ENCODE results near the gene AGPAT3.

AGPAT3 gene

DNA sequence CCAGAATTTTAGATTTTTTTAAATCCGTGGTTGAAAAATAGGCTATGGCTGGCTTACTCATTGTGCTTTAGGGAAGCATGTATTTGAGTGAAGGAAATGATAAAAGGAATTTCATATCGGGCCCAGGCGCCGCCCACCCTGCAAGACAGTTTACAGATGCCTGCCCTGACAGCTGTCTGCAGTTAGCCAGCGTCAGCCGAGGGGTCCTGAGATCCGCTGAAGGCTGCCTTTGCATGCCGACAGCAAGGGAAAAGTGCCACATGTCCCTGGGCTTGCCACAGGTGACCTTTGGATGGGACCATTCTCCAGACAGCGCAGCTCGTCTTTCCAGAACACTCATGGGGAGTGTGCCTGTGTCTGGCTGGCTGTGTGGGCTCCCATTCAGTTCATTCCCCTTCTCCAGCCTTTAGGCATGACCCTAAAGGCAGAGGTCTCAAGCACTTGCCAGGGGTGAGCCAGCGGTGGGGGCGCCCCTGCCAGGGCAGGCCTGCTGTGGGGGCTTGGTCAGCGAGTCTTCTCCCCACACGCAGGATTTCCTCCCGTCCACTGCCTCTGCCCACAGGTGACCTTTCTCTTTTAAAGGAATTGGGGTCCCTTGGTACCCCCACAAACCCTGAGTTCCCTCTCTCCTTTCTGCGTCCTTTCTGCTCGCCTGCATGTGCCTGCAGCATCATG lies 101.0 kb downstream of the AGPAT3 start:
- Histone ChIP-seq H3K36me3 (ENCODE audit: control insufficient read depth in 1 of 2, insufficient read depth in 2 of 2, low read length in 2 of 2) (peaks cover 23 to 55% of the 10 kb centered on the region in 2 donors), H3K27me3 (ENCODE audit: control insufficient read depth in 1 of 2, insufficient read depth in 2 of 2, low read length in 2 of 2) (no peaks in the 10 kb centered on the region), H3K9me3 (ENCODE audit: control insufficient read depth in 1 of 2, low read length in 2 of 2) (no peaks in the 10 kb centered on the region), H3K4me3 (ENCODE audit: low read depth in 1 of 2, low read length in 2 of 2) (no peak overlapping the region), H3K27ac (ENCODE audit: low read depth, low read length) (no peak overlapping the region), H3K9ac (ENCODE audit: low read depth in 1 of 2, low read length in 2 of 2) (no peak overlapping the region), H3K4me1 (ENCODE audit: control insufficient read depth in 1 of 2, insufficient read depth in 2 of 2, low read length in 2 of 2) (no peaks in the 10 kb centered on the region)

DNA sequence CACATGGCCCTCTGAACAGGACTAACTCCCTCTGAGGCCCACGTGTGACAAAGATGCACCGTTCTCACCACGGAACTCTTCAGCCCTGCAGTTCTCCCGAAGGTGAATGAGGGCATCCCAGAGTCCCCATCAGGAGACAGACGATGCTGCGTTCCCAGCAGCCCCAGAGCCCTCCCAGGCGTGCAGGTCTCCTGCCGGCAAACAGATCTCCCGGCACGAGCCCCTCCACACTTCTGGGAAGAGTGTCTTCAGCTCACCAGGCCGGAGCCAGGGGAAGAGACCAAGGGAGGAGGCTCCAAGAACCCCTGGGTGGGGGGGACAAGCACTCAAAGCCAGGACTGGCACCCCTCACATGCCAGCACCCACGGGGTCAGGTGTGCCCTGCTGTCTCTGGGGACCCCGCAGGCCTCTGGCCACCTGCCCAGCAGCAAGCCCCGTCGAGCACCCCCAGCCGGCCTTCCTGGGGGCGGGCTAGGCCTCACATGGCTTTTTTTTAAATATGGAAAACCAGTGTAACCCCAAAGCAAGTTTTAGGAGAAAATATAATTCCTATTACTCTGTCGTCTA lies 102.0 kb downstream of the AGPAT3 start:
- Histone ChIP-seq H3K27me3 (ENCODE audit: control insufficient read depth in 1 of 2, insufficient read depth in 2 of 2, low read length in 2 of 2) (no peaks in the 10 kb centered on the region), H3K9me3 (ENCODE audit: control insufficient read depth in 1 of 2, low read length in 2 of 2) (no peaks in the 10 kb centered on the region), H3K36me3 (ENCODE audit: control insufficient read depth in 1 of 2, insufficient read depth in 2 of 2, low read length in 2 of 2) (peaks cover 26 to 58% of the 10 kb centered on the region in 2 donors), H3K4me1 (ENCODE audit: control insufficient read depth in 1 of 2, insufficient read depth in 2 of 2, low read length in 2 of 2) (no peaks in the 10 kb centered on the region), H3K9ac (ENCODE audit: low read depth in 1 of 2, low read length in 2 of 2) (no peak overlapping the region), H3K27ac (ENCODE audit: low read depth, low read length) (no peak overlapping the region), H3K4me3 (ENCODE audit: low read depth in 1 of 2, low read length in 2 of 2) (no peak overlapping the region)

DNA sequence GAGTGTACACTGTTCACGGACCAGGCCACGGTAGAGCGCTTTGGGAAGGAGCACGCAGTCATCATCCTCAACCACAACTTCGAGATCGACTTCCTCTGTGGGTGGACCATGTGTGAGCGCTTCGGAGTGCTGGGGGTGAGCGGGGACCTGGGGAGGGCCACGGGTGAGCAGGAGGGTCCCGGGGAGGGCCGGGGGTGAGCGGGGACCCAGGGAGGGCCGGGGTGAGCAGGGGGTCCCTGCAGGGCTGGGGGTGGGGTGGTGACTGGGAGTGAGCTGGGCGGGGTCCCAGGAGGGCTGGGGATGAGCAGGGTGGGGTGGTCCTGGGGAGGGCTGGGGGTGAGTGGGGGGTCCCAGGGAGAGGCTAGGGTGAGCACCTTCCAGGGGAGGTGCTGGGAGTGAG lies 103.0 kb downstream of the AGPAT3 start:
- no peaks in the 10 kb centered on the region for H3K4me1 ChIP-seq (ENCODE audit: control insufficient read depth in 1 of 2, insufficient read depth in 2 of 2, low read length in 2 of 2)
- no peaks in the 10 kb centered on the region for H3K9me3 ChIP-seq (ENCODE audit: control insufficient read depth in 1 of 2, low read length in 2 of 2)
- H3K27ac ChIP-seq (ENCODE audit: low read depth, low read length), result no peak overlapping the region
- H3K9ac ChIP-seq (ENCODE audit: low read depth in 1 of 2, low read length in 2 of 2), result no peak overlapping the region
- H3K4me3 ChIP-seq (ENCODE audit: low read depth in 1 of 2, low read length in 2 of 2), result no peak overlapping the region
- H3K27me3 ChIP-seq (ENCODE audit: control insufficient read depth in 1 of 2, insufficient read depth in 2 of 2, low read length in 2 of 2), result no peaks in the 10 kb centered on the region
- peaks cover 26 to 61% of the 10 kb centered on the region in 2 donors for H3K36me3 ChIP-seq (ENCODE audit: control insufficient read depth in 1 of 2, insufficient read depth in 2 of 2, low read length in 2 of 2)

DNA sequence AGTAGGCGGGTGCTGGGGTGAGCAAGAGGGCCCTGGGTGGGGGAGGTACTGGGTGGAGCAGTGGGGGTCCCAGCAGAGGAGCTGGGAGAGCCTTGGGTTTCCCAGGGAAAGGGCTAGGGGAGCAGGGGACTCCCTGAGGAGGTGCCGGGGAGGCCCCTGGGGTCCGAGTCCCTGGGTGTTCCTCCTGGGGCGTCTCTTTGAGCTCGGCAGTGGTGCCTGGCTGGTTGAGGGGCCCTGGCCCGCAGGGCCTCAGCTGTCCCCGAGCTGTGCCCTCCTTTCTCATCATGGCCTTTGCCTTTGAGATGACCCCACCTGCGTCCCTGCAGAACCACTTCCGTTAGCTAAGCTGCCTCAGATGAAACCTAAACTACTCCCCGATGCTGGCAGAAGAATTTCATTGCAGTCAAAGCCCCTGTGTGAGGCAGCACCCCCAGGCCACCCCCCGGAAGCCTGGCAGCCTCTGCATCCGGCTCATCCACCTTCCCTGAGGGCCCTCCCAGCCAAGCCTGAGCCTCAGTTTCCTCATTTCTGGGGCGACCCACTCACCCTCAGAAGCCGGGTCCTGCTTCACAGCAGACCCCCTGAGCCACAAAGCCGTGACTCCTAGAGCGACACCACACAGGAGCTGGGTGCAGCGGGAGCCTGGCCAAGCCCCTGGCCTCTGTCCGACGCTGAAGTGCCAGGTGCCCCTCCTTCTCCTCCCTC lies 103.5 kb downstream of the AGPAT3 start:
- no peaks in the 10 kb centered on the region for H3K27me3 ChIP-seq (ENCODE audit: control insufficient read depth in 1 of 2, insufficient read depth in 2 of 2, low read length in 2 of 2)
- H3K36me3 ChIP-seq (ENCODE audit: control insufficient read depth in 1 of 2, insufficient read depth in 2 of 2, low read length in 2 of 2), result peaks cover 26 to 62% of the 10 kb centered on the region in 2 donors
- no peak overlapping the region for H3K27ac ChIP-seq (ENCODE audit: low read depth, low read length)
- no peak overlapping the region for H3K4me3 ChIP-seq (ENCODE audit: low read depth in 1 of 2, low read length in 2 of 2)
- no peak overlapping the region for H3K9ac ChIP-seq (ENCODE audit: low read depth in 1 of 2, low read length in 2 of 2)
- H3K4me1 ChIP-seq (ENCODE audit: control insufficient read depth in 1 of 2, insufficient read depth in 2 of 2, low read length in 2 of 2), result no peaks in the 10 kb centered on the region
- H3K9me3 ChIP-seq (ENCODE audit: control insufficient read depth in 1 of 2, low read length in 2 of 2), result no peaks in the 10 kb centered on the region

DNA sequence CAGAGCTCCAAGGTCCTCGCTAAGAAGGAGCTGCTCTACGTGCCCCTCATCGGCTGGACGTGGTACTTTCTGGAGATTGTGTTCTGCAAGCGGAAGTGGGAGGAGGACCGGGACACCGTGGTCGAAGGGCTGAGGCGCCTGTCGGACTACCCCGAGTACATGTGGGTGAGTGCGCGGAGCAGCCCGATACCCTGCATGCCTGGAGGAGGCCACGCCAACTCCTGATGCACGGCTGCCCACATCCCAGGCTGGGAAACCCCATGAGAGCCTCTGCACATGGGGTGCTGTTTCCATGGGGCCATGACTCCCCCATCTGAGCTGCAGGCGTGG lies 104.1 kb downstream of the AGPAT3 start:
- H3K36me3 ChIP-seq (ENCODE audit: control insufficient read depth in 1 of 2, insufficient read depth in 2 of 2, low read length in 2 of 2), result peaks cover 26 to 62% of the 10 kb centered on the region in 2 donors

DNA sequence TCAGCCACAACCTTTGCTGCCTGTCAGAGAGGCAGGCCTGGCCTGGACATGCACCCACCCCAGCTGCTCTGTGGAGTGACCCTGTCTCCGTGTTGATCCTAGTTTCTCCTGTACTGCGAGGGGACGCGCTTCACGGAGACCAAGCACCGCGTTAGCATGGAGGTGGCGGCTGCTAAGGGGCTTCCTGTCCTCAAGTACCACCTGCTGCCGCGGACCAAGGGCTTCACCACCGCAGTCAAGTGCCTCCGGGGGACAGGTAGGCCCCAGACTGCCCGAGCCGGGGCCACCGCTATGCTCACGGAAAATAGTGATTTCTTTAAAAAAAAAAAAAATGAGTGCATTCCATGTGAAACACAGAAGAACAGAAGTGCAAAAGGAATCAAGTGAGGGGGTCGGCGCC lies 105.5 kb downstream of the AGPAT3 start:
- Histone ChIP-seq H3K27ac (ENCODE audit: low read depth, low read length) (no peak overlapping the region), H3K4me1 (ENCODE audit: control insufficient read depth in 1 of 2, insufficient read depth in 2 of 2, low read length in 2 of 2) (peaks cover 0 to 6% of the 10 kb centered on the region in 2 donors), H3K27me3 (ENCODE audit: control insufficient read depth in 1 of 2, insufficient read depth in 2 of 2, low read length in 2 of 2) (no peaks in the 10 kb centered on the region), H3K9ac (ENCODE audit: low read depth in 1 of 2, low read length in 2 of 2) (no peak overlapping the region), H3K36me3 (ENCODE audit: control insufficient read depth in 1 of 2, insufficient read depth in 2 of 2, low read length in 2 of 2) (peaks cover 26 to 66% of the 10 kb centered on the region in 2 donors), H3K9me3 (ENCODE audit: control insufficient read depth in 1 of 2, low read length in 2 of 2) (no peaks in the 10 kb centered on the region), H3K4me3 (ENCODE audit: low read depth in 1 of 2, low read length in 2 of 2) (no peak overlapping the region)

More for the DNA sequence above, 104.1 kb downstream of the AGPAT3 start:
- Histone ChIP-seq H3K4me3 (ENCODE audit: low read depth in 1 of 2, low read length in 2 of 2) (no peak overlapping the region), H3K4me1 (ENCODE audit: control insufficient read depth in 1 of 2, insufficient read depth in 2 of 2, low read length in 2 of 2) (no peaks in the 10 kb centered on the region), H3K9me3 (ENCODE audit: control insufficient read depth in 1 of 2, low read length in 2 of 2) (no peaks in the 10 kb centered on the region), H3K9ac (ENCODE audit: low read depth in 1 of 2, low read length in 2 of 2) (no peak overlapping the region), H3K27ac (ENCODE audit: low read depth, low read length) (no peak overlapping the region), H3K27me3 (ENCODE audit: control insufficient read depth in 1 of 2, insufficient read depth in 2 of 2, low read length in 2 of 2) (no peaks in the 10 kb centered on the region)

DNA sequence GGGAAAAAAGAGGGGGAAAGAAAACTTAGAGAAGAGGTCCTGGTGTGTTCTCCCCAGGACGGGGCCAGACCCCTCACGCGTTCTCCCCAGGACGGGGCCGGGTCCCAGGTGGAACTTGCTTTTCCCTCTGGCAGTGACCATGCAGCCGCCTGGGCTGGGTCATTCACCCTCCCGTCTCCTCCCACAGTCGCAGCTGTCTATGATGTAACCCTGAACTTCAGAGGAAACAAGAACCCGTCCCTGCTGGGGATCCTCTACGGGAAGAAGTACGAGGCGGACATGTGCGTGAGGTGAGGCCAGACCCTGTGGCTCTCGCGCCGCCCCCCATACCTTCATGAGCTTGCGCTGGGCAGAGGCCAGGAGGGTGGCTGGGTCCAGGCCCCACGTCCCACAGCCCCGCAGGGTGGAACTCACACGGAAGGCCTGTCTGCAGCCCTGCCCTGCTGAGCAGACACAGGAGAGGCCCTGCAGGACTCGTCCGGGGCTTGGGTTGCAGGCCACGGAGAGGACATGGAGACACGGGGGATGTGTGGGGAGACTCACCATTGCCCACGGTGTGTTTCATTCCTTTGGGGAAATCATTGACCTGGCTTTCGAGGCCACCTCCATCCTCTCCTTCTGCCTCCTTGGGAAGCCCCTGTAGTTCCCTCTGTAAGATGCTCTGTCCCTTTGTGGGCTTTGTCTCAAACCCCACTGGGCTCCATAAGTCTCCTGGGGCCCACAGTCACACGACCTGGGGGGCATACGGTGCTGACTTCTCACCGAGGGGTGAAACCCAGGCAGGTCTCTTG lies 106.4 kb downstream of the AGPAT3 start:
- H3K9me3 ChIP-seq (ENCODE audit: control insufficient read depth in 1 of 2, low read length in 2 of 2), result no peaks in the 10 kb centered on the region
- peaks cover 26 to 64% of the 10 kb centered on the region in 2 donors for H3K36me3 ChIP-seq (ENCODE audit: control insufficient read depth in 1 of 2, insufficient read depth in 2 of 2, low read length in 2 of 2)
- peaks cover 0 to 6% of the 10 kb centered on the region in 2 donors for H3K4me1 ChIP-seq (ENCODE audit: control insufficient read depth in 1 of 2, insufficient read depth in 2 of 2, low read length in 2 of 2)

DNA sequence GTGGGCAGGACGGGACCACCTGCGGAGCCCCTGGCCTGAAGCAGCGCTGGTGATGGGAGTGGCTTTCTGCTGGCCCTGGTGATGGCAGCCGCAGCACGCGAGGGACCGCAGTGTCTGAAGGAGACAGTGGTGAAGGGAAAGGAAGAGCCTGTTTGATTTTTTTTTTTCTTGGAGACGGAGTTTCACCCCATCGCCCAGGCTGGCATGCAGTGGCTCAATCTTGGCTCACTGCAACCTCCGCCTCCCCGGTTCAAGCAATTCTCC lies 106.9 kb downstream of the AGPAT3 start:
- Histone ChIP-seq H3K4me1 (ENCODE audit: control insufficient read depth in 1 of 2, insufficient read depth in 2 of 2, low read length in 2 of 2) (peaks cover 0 to 6% of the 10 kb centered on the region in 2 donors), H3K9ac (ENCODE audit: low read depth in 1 of 2, low read length in 2 of 2) (no peak overlapping the region), H3K27me3 (ENCODE audit: control insufficient read depth in 1 of 2, insufficient read depth in 2 of 2, low read length in 2 of 2) (no peaks in the 10 kb centered on the region), H3K36me3 (ENCODE audit: control insufficient read depth in 1 of 2, insufficient read depth in 2 of 2, low read length in 2 of 2) (peaks cover 23 to 60% of the 10 kb centered on the region in 2 donors), H3K9me3 (ENCODE audit: control insufficient read depth in 1 of 2, low read length in 2 of 2) (no peaks in the 10 kb centered on the region), H3K4me3 (ENCODE audit: low read depth in 1 of 2, low read length in 2 of 2) (no peak overlapping the region), H3K27ac (ENCODE audit: low read depth, low read length) (no peak overlapping the region)

More for the DNA sequence above, 106.4 kb downstream of the AGPAT3 start:
- H3K9ac ChIP-seq (ENCODE audit: low read depth in 1 of 2, low read length in 2 of 2), result no peak overlapping the region
- H3K27ac ChIP-seq (ENCODE audit: low read depth, low read length), result no peak overlapping the region
- H3K4me3 ChIP-seq (ENCODE audit: low read depth in 1 of 2, low read length in 2 of 2), result no peak overlapping the region
- no peaks in the 10 kb centered on the region for H3K27me3 ChIP-seq (ENCODE audit: control insufficient read depth in 1 of 2, insufficient read depth in 2 of 2, low read length in 2 of 2)

DNA sequence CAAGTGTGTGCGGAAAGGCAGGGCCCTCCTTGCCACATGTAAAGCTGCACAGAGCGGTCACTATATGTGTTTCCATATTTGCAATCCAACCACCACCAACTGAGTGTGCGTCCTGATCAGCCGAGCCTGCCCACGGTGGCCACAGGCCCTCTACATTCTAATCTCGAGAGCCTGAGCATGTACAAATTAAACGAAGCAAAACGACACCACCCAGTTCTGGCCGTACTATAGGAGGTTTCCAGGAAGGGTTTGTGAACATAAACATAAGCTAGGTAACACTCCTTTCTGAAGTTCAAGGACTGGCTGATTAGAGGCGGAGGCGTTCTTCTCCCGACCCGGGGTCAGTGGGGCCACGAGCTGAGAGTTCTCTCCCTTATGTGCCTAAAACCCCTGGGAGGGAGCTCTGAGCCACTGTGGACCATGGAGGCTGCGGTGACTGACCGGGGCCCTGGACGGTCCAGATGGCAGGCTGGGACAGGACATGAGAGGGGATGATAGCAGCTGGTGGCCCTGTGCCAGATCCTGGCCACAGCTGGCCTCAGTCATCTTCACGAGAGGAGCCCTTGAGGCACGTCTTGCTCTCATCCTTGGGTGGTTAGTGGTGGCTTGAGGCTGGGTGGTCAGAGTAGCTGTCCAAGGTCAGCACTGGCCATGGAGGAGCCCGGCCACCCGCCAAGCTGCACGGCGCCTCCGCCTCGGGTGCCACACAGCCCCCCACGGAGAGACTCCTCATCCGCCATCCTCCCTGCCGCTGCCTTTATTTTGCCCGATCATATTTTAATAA lies 108.0 kb downstream of the AGPAT3 start:
- Histone ChIP-seq H3K9ac (ENCODE audit: low read depth in 1 of 2, low read length in 2 of 2) (no peak overlapping the region), H3K27me3 (ENCODE audit: control insufficient read depth in 1 of 2, insufficient read depth in 2 of 2, low read length in 2 of 2) (no peaks in the 10 kb centered on the region), H3K4me1 (ENCODE audit: control insufficient read depth in 1 of 2, insufficient read depth in 2 of 2, low read length in 2 of 2) (peaks cover 0 to 6% of the 10 kb centered on the region in 2 donors), H3K27ac (ENCODE audit: low read depth, low read length) (no peak overlapping the region), H3K9me3 (ENCODE audit: control insufficient read depth in 1 of 2, low read length in 2 of 2) (no peaks in the 10 kb centered on the region), H3K36me3 (ENCODE audit: control insufficient read depth in 1 of 2, insufficient read depth in 2 of 2, low read length in 2 of 2) (peaks cover 16 to 56% of the 10 kb centered on the region in 2 donors), H3K4me3 (ENCODE audit: low read depth in 1 of 2, low read length in 2 of 2) (no peak overlapping the region)
